ENCODE measurements around the gene VEGFD. TPM values are rescaled to one million over a fixed set of nuclear protein-coding genes. Genes with fewer than 3 reads are reported as not detected.

The VEGFD gene
- total RNA-seq, 2 donors from 2014 or later, result 1.2 to 2.5 TPM

DNA sequence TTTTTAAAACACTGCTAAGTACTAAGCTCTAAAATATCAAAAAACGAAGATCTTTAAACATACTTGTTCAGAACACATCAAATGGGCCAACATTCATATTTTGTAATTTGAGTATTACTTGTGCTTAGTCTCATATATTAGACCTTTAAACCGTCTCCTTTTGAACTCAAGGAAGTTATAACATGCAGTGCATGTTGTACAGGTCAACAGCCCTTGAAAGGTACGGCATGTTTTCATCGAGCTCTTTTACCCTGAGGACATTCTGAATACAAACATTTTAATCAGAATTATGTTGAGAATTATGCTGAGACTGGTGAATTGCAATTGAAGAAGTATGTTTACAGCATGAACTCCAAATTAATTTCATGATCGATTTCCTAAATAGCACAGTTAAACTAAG lies 61.7 kb downstream of the VEGFD start:
- Histone ChIP-seq H3K4me1 (no peaks in the 10 kb centered on the region), H3K27ac (no peak overlapping the region), H3K27me3 (no peaks in the 10 kb centered on the region), H3K9me3 (no peaks in the 10 kb centered on the region), H3K9ac (ENCODE audit: low read depth in 2 of 2, low read length in 2 of 2) (no peak overlapping the region), H3K4me3 (no peak overlapping the region), H3K36me3 (no peaks in the 10 kb centered on the region)
- TF ChIP-seq, protein P1, sequence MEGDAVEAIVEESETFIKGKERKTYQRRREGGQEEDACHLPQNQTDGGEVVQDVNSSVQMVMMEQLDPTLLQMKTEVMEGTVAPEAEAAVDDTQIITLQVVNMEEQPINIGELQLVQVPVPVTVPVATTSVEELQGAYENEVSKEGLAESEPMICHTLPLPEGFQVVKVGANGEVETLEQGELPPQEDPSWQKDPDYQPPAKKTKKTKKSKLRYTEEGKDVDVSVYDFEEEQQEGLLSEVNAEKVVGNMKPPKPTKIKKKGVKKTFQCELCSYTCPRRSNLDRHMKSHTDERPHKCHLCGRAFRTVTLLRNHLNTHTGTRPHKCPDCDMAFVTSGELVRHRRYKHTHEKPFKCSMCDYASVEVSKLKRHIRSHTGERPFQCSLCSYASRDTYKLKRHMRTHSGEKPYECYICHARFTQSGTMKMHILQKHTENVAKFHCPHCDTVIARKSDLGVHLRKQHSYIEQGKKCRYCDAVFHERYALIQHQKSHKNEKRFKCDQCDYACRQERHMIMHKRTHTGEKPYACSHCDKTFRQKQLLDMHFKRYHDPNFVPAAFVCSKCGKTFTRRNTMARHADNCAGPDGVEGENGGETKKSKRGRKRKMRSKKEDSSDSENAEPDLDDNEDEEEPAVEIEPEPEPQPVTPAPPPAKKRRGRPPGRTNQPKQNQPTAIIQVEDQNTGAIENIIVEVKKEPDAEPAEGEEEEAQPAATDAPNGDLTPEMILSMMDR (IDR thresholded peaks at IDR 0.05), result no peak
- intact Hi-C loops (cut with DNase I), result no loop called here
- DNase-seq, result no peak

DNA sequence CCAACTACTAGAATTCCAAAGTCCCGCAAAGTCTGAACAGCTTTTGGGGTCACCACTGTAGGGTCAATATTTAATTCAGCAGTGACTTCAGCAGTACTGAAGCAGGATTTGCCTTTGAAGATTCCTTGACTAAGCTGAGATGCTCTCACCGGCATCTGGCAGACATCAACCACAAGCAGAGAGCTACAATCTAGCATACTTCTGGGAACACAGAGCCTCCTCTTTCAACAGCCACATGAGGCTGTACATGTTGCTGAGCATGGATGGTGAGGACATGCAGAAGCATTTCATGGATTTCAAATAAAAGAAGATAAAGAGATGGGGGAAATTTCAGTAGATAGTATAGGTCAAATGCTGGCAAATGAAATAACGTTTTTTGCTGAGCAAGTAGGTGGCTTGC lies 62.1 kb downstream of the VEGFD start:
- H3K36me3 ChIP-seq, result no peaks in the 10 kb centered on the region
- no peak for DNase-seq

DNA sequence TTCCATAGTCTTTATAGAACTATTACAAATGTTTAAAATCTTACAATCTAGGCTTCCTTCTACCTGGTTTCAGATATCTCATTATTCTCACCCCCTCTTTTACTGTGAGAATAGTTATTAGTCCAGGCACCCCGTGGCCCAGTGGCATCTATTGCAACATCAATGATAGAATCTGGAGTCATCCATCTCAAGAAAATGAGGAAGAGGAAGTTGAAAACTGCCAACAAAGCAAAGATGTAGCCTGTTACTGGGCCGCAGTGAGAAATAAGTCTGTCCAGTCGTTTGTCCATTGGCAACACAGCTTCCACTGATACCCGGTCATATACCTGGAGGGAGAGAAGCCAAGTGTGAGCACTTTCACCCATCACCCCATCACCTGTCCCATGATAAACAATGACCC lies 62.8 kb downstream of the VEGFD start:
- intact Hi-C loops (cut with DNase I), result no loop called here
- Histone ChIP-seq H3K9ac (ENCODE audit: low read depth in 2 of 2, low read length in 2 of 2) (no peak overlapping the region), H3K4me3 (no peak overlapping the region), H3K4me1 (no peaks in the 10 kb centered on the region), H3K27ac (no peak overlapping the region), H3K36me3 (no peaks in the 10 kb centered on the region), H3K27me3 (no peaks in the 10 kb centered on the region), H3K9me3 (no peaks in the 10 kb centered on the region)
- DNase-seq, result no peak
- TF ChIP-seq, protein P1 (IDR thresholded peaks at IDR 0.05), result no peak

More for the DNA sequence above, 62.1 kb downstream of the VEGFD start:
- Histone ChIP-seq H3K27ac (no peak overlapping the region), H3K4me1 (no peaks in the 10 kb centered on the region), H3K9me3 (no peaks in the 10 kb centered on the region), H3K9ac (ENCODE audit: low read depth in 2 of 2, low read length in 2 of 2) (no peak overlapping the region), H3K4me3 (no peak overlapping the region), H3K27me3 (no peaks in the 10 kb centered on the region)
- intact Hi-C loops (cut with DNase I), result no loop called here
- TF ChIP-seq, protein P1 (IDR thresholded peaks at IDR 0.05), result no peak

DNA sequence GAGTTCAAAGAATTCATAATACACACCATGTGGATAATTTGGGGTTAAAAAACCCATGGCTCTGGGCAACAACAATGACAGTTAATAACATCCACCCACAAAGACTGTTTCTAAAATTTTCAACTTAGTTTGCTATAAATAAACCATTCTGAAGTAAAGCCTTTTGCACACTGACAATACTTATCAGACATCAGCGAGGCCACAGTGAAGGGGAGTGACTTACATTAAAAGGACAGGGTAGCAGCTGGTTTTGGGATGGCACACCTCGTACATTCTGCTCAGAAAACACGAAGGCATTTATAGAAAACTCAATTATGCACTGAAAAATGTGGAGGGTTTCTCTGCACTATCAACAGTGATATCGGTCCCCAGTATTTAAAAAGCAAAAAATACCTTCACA lies 63.9 kb downstream of the VEGFD start:
- no peak for DNase-seq
- no peak overlapping the region for H3K9ac ChIP-seq (ENCODE audit: low read depth in 2 of 2, low read length in 2 of 2)
- H3K27me3 ChIP-seq, result no peaks in the 10 kb centered on the region
- TF ChIP-seq, protein P1 (IDR thresholded peaks at IDR 0.05), result no peak
- H3K4me1 ChIP-seq, result no peaks in the 10 kb centered on the region
- no peak overlapping the region for H3K4me3 ChIP-seq
- H3K27ac ChIP-seq, result no peak overlapping the region
- no peaks in the 10 kb centered on the region for H3K9me3 ChIP-seq
- no peaks in the 10 kb centered on the region for H3K36me3 ChIP-seq
- intact Hi-C loops (cut with DNase I), result no loop called here

DNA sequence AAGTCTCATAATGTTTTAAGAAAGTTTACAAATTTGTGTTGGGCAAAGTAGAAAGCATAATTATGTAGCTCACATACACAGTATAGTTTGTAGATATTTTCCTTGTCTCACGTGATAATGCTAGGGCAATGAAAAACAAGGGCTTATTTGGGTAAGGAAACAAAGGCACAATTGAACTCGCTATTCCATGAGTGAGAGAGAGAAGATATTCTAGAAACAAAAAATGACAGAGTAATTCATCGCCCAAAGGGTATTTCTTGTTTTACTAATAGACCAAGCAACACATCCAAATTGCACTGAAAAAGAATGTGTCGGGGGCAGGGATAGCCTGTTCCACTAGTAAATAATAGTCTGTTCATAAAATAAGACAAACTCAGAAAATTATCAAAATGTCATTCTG lies 65.1 kb downstream of the VEGFD start:
- Histone ChIP-seq H3K4me1 (no peaks in the 10 kb centered on the region), H3K9me3 (no peaks in the 10 kb centered on the region), H3K27ac (no peak overlapping the region), H3K27me3 (no peaks in the 10 kb centered on the region), H3K36me3 (no peaks in the 10 kb centered on the region), H3K4me3 (no peak overlapping the region), H3K9ac (ENCODE audit: low read depth in 2 of 2, low read length in 2 of 2) (no peak overlapping the region)
- DNase-seq, result no peak
- TF ChIP-seq, protein P1 (IDR thresholded peaks at IDR 0.05), result no peak
- intact Hi-C loops (cut with DNase I), result no loop called here

DNA sequence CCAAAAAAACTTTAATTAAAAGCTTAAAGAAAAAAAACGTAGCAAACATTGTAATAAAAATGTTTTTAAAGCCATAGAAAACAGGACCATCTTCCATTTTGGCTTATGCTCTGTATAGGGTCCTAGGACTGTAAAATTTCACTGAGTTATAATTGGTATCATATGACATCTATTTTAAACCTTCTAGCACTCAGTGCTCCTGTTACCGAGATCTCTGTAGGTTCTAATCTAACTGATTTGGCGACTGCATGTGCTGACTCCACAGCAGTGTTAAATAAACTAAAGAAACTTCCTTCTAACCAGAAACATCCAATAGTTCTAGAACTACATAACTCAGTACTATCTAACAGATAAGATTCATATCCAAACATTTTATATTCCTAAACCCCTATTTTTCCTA lies 68.7 kb downstream of the VEGFD start, which contains the start of gene ASB11:
TSS of gene ASB11 (minus strand) at position 132 of the 400 bp plus-strand sequence. CDS start at position 97, 35 bp downstream.
- H3K36me3 ChIP-seq, result no peaks in the 10 kb centered on the region
- peaks cover 4% of the 10 kb centered on the region for H3K27me3 ChIP-seq
- no peaks in the 10 kb centered on the region for H3K4me1 ChIP-seq
- intact Hi-C loops (cut with DNase I), result no loop called here
- H3K9me3 ChIP-seq, result no peaks in the 10 kb centered on the region
- DNase-seq, result no peak
- H3K9ac ChIP-seq (ENCODE audit: low read depth in 2 of 2, low read length in 2 of 2), result no peak within 1 kb of the TSS
- no peak within 1 kb of the TSS for H3K4me3 ChIP-seq
- TF ChIP-seq, protein P1 (IDR thresholded peaks at IDR 0.05), result no peak
- no peak within 1 kb of the TSS for H3K27ac ChIP-seq

All from colonic mucosa (tissue), 4 donors.